Esophagus muscularis mucosa (tissue), 4 donors: ENCODE measurements around the gene NLRC3. TPM values are rescaled to one million over a fixed set of nuclear protein-coding genes. Genes with fewer than 3 reads are reported as not detected.

Source experiments
- DNase-seq: peaks from one replicate; pipeline ENCODE4 v3.0.0-alpha.2; 2017; ENCODE audit errors: extremely low spot score
- H3K27ac ChIP-seq, 4 donors: fragments of 200-600 bp; sonication (generic); replicated peaks in 1 of 4; 1 replicate in 3 of 4; 2 replicates in 1 of 4; pipeline ENCODE4 v1.5.1; 2016 to 2019; ENCODE audit warnings: mild to moderate bottlenecking in 1 of 4
- H3K27me3 ChIP-seq, 4 donors: fragments of 200-600 bp; sonication (generic); one replicate each; pipeline versions ENCODE4 v1.5.1 to v1.6.0; 2016 to 2019
- H3K36me3 ChIP-seq, 4 donors: fragments of 200-600 bp; sonication (generic); one replicate each; pipeline ENCODE4 v1.5.1; 2016 to 2019
- H3K4me1 ChIP-seq, 4 donors: fragments of 200-600 bp; sonication (generic); one replicate each; pipeline ENCODE4 v1.5.1; 2016 to 2019
- H3K4me3 ChIP-seq, 4 donors: fragments of 200-600 bp; sonication (generic); 1 replicate in 2 of 4; 2 replicates in 2 of 4; pipeline ENCODE4 v1.5.1; 2016 to 2019; ENCODE audit warnings: mild to moderate bottlenecking in 4 of 4, moderate library complexity in 1 of 4
- H3K9me3 ChIP-seq, 4 donors: fragments of 200-600 bp; sonication (generic); 1 replicate in 3 of 4; 2 replicates in 1 of 4; pipeline ENCODE4 v1.5.1; 2016 to 2019
- EP300 ChIP-seq: sonication (generic); formaldehyde crosslinking; IDR thresholded peaks from one replicate; pipeline ENCODE4 v1.6.1; 2017; ENCODE audit warnings: antibody characterized with exemption
- POLR2A ChIP-seq: fragments of 450-650 bp; IDR thresholded peaks from one replicate; pipeline ENCODE4 v1.6.1; 2017; ENCODE audit warnings: antibody characterized with exemption, moderate library complexity, mild to moderate bottlenecking, low read depth
- POLR2AphosphoS5 ChIP-seq, 2 donors: sonication (generic); formaldehyde crosslinking; IDR thresholded peaks; one replicate each; pipeline ENCODE4 v1.6.1; 2017; ENCODE audit warnings: antibody characterized with exemption in 2 of 2
- WGBS: methylation state at CpG from one replicate; pipeline ENCODE4 v1.1.5; 2018; 5-methylcytosine and 5-hydroxymethylcytosine counted together
- intact Hi-C: fragments of 100-400 bp; cut with DNase I; formaldehyde crosslinking; loops from one replicate; pipeline ENCODE4 v1.15.1; 2023
- total RNA-seq, 4 donors: library from RNA; depleted of rRNA; stranded (reverse); fragments of >200 nt; gene quantifications; one replicate each; pipeline versions ENCODE4 v1.1.0 to v1.2.1, GENCODE V29; 2016
- TF ChIP-seq, protein P1 (sequence below), 3 experiments: fragments of 200-600 bp in 2 of 3; fragments of 450-650 bp in 1 of 3; sonication (generic) in 2 of 3; IDR thresholded peaks; one replicate each; pipeline ENCODE4 v1.5.1; 2017 to 2019; ENCODE audit warnings: antibody characterized with exemption in 3 of 3, mild to moderate bottlenecking in 2 of 3, moderate library complexity in 1 of 3

Gene NLRC3
- total RNA-seq, 4 donors from 2014 or later = 0.57 to 2.5 (median 0.95) TPM

DNA sequence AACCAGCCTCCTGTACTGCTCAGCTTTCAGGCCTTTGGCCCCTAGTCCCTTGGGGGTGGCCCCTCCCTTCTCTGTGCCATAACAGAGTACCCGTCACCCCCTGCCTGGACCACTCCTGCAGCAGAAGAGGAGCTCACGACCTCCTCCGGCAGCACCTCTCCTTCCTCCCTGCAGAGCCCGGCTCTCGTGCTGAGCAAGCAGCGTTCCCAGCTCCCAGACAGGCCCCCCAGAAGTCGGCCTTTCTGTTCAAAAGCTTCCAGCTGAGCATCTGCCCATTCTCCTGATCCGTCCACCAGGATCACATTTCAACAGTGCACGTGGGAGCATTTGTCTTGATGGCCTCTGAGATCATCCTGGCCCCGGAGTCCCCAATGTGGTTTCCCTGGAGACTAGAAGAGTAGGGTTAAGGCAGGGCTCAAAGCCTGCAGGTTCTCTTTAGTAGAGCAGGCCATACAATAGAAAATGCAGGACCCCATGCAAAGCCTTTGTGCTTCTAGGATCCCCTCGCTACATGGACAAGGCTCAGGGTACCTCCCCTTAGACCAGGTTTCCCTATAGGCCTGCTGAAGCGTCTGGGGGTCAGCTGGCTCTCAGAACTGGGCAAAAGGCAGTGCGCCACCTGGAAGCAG, 35.6 kb downstream of the NLRC3 start:
- no peak overlapping the region for H3K27ac ChIP-seq
- no peak for DNase-seq
- no peak overlapping the region for H3K4me3 ChIP-seq
- no peaks in the 10 kb centered on the region for H3K27me3 ChIP-seq
- H3K4me1 ChIP-seq = peaks cover 0 to 11% (median 11%) of the 10 kb centered on the region in 4 donors
- H3K9me3 ChIP-seq = no peaks in the 10 kb centered on the region
- peaks cover 8 to 38% (median 18%) of the 10 kb centered on the region in 4 donors for H3K36me3 ChIP-seq
- TF ChIP-seq, protein P1, sequence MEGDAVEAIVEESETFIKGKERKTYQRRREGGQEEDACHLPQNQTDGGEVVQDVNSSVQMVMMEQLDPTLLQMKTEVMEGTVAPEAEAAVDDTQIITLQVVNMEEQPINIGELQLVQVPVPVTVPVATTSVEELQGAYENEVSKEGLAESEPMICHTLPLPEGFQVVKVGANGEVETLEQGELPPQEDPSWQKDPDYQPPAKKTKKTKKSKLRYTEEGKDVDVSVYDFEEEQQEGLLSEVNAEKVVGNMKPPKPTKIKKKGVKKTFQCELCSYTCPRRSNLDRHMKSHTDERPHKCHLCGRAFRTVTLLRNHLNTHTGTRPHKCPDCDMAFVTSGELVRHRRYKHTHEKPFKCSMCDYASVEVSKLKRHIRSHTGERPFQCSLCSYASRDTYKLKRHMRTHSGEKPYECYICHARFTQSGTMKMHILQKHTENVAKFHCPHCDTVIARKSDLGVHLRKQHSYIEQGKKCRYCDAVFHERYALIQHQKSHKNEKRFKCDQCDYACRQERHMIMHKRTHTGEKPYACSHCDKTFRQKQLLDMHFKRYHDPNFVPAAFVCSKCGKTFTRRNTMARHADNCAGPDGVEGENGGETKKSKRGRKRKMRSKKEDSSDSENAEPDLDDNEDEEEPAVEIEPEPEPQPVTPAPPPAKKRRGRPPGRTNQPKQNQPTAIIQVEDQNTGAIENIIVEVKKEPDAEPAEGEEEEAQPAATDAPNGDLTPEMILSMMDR (IDR thresholded peaks at IDR 0.05) = no peak
- no peak for TF ChIP-seq POLR2AphosphoS5 (IDR thresholded peaks at IDR 0.05)
- no peak for TF ChIP-seq POLR2A
- TF ChIP-seq EP300 = no peak
- 85% methylated on average over 13 of the region's 13 CpGs for WGBS
- intact Hi-C loops = no loop called here

DNA sequence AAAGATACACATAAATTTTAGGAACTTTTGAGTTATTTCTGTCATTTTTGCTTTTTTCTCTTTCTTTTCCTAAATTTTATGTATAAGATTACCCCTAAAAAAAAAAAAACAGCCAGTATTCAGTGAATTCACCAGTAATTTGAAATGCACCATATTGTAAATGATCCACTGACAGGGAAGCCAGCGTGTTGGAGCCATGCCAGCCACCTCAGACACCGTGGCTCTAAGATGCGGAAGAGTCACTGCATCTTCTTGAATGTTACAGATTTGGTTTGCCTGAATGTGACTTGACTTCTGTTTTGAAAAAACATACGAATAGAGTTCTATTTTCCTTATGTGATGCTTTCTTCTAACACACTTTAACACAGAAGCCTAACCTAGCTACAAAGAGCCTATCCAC, 39.0 kb downstream of the NLRC3 start:
- Histone ChIP-seq H3K9me3 (no peaks in the 10 kb centered on the region), H3K4me3 (no peak overlapping the region), H3K27ac (no peak overlapping the region), H3K4me1 (peaks cover 0 to 23% (median 20%) of the 10 kb centered on the region in 4 donors), H3K36me3 (peaks cover 10 to 69% (median 50%) of the 10 kb centered on the region in 4 donors), H3K27me3 (no peaks in the 10 kb centered on the region)
- intact Hi-C loops = no loop called here
- no peak for TF ChIP-seq POLR2A
- no peak for TF ChIP-seq EP300
- TF ChIP-seq POLR2AphosphoS5 (IDR thresholded peaks at IDR 0.05) = no peak
- TF ChIP-seq, protein P1 (IDR thresholded peaks at IDR 0.05) = no peak
- 74% methylated on average over 4 of the region's 4 CpGs for WGBS
- no peak for DNase-seq

DNA sequence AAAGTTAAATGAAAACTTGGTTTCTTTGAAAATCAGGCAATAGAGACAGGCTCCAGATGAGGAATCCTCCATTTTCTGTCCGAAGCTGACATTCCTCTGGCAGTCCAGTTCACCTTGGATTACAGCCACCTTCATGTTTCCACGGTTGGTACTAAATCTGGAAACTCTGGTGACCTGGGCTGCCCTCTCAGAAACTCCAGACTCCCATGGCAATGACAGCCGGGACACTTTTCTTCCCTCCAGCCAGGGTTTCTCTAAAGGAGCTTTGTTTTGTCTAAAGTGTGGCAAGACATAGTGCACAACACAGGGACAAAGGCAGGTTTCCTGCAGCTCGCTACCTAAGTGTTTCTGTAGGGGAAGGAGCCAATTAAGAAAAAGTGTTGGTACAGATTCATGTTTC, 40.4 kb downstream of the NLRC3 start:
- Histone ChIP-seq H3K4me3 (no peak overlapping the region), H3K9me3 (no peaks in the 10 kb centered on the region), H3K27me3 (no peaks in the 10 kb centered on the region), H3K4me1 (peaks cover 0 to 23% (median 20%) of the 10 kb centered on the region in 4 donors), H3K36me3 (peaks cover 20 to 78% (median 63%) of the 10 kb centered on the region in 4 donors), H3K27ac (peak overlapping the region in 3 of 4 donors; percentile 2 to 37 (median 5))
- intact Hi-C loops = no loop called here
- DNase-seq = no peak
- no peak for TF ChIP-seq POLR2A
- TF ChIP-seq POLR2AphosphoS5 (IDR thresholded peaks at IDR 0.05) = no peak
- TF ChIP-seq, protein P1 (IDR thresholded peaks at IDR 0.05) = no peak
- whole genome bisulfite sequencing = 33% methylated on average over 4 of the region's 4 CpGs

DNA sequence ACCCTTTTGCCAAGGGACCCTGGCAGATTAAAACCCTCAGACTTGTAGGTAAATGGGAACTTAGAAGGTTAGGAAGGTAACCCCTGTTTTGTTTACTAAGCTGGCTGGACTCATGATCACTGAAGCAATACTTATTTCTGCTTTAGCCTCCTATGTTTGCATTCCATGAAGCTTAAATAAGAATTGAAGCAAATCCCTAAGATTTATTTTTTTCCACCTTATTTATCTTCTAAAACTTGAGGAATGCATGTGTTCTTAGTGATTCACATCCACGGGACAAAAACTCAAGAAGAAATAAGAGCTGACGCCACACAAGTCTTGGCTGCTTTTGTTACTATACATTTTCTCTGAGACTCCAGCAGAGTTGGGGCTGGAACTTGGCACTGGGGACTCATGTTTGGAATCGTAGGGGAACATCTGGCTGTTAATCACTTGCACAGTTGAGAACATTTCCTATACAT, 40.9 kb downstream of the NLRC3 start:
- H3K9me3 ChIP-seq = no peaks in the 10 kb centered on the region
- peaks cover 0 to 23% (median 20%) of the 10 kb centered on the region in 4 donors for H3K4me1 ChIP-seq
- TF ChIP-seq EP300 = no peak
- H3K4me3 ChIP-seq = no peak overlapping the region
- WGBS = 45% methylated on average over 3 of the region's 3 CpGs
- DNase-seq = no peak
- intact Hi-C loops = no loop called here
- H3K36me3 ChIP-seq = peaks cover 24 to 78% (median 66%) of the 10 kb centered on the region in 4 donors
- H3K27me3 ChIP-seq = no peaks in the 10 kb centered on the region
- peak overlapping the region in 2 of 4 donors; percentile 2 to 37 for H3K27ac ChIP-seq

DNA sequence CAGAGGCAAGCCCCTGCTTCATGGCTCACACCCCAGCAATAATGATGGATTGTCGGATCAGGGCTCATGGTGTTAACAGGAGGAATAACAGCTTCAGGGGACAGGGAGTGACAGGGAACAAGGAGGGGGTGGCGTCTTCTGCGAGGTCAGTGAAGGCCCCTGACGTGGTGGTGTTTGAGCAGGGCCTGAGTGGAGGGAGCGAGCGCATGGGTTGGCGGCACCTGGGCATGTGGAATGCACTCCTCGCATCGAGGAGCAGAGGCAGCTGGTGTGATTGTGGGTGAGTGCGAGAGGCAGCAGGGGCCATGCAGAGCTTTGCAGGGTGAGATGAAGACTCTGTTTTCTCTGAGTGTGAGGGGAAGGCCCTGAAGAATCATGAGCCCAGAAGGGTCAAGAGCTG, 43.1 kb downstream of the NLRC3 start:
- intact Hi-C loops = no loop called here
- H3K36me3 ChIP-seq = peaks cover 23 to 77% (median 66%) of the 10 kb centered on the region in 4 donors
- no peak overlapping the region for H3K27ac ChIP-seq
- TF ChIP-seq POLR2AphosphoS5 (IDR thresholded peaks at IDR 0.05) (no peak), POLR2A (no peak), EP300 (no peak)
- TF ChIP-seq, protein P1 (IDR thresholded peaks at IDR 0.05) = no peak
- no peak overlapping the region for H3K4me3 ChIP-seq
- peaks cover 0 to 23% (median 20%) of the 10 kb centered on the region in 4 donors for H3K4me1 ChIP-seq
- no peak for DNase-seq
- 95% methylated on average over 10 of the region's 10 CpGs for WGBS
- no peaks in the 10 kb centered on the region for H3K27me3 ChIP-seq
- no peaks in the 10 kb centered on the region for H3K9me3 ChIP-seq
